Measurements from ENCODE around the gene TUB.

Gene TUB, protein sequence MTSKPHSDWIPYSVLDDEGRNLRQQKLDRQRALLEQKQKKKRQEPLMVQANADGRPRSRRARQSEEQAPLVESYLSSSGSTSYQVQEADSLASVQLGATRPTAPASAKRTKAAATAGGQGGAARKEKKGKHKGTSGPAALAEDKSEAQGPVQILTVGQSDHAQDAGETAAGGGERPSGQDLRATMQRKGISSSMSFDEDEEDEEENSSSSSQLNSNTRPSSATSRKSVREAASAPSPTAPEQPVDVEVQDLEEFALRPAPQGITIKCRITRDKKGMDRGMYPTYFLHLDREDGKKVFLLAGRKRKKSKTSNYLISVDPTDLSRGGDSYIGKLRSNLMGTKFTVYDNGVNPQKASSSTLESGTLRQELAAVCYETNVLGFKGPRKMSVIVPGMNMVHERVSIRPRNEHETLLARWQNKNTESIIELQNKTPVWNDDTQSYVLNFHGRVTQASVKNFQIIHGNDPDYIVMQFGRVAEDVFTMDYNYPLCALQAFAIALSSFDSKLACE

DNA sequence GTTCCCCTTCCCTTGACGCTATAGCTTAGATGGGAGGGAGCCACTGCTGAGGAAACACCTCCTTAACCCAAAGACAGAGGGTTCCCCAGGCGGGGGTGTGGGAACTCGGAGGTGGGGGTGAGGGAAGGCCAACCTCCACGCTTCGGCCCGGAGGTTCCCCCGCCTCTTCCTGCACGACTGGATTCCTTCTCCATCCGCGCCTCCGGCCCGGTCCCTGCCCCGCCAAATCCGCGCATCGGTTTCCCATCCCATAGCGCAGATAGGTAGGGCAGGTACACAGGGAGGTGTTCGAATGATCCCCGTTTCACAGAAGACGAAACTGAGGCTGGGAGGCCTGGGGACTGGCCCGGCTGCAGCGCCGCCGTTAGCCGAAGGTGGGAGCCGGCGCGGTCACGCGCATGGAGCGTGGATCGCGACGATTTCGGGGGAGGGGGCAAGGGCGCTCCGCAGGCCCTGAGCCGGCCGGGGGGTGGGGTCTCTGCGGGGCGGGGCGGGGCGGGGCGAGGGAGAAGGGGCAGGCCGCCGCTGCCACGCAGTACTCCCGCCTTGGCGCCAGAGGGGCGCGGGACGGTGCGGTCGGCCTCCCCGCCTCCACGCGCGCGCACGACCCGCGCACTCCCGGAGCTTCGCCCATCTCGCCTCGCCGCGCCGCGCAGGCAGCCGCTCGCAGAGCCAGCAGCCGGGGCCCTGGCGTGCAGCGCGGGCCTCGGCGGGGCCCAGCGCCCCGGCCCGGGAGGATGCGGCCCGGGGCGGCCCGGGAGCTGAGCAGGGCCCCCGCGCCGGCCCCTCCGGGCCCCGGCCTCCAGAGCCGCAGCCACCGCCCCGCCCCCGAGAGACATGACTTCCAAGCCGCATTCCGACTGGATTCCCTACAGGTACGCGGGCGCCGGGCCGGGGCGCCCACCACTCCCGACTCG lies at the start of gene TUB:
TSS of gene TUB (plus strand) at position 538 of the 917 bp plus-strand sequence. CDS start at position 838, 300 bp downstream.
- no peak for DNase-seq

GRCh38 chr11:8031248-8032115 lies 49.5 kb upstream of the TUB start:
- DNase-seq: no peak

- DNase-seq: no peak
Observed at GRCh38 chr11:8032122-8032521, 48.9 kb upstream of the TUB start.

GRCh38 chr11:8032576-8033304 lies 48.3 kb upstream of the TUB start:
- DNase-seq: no peak

DNA sequence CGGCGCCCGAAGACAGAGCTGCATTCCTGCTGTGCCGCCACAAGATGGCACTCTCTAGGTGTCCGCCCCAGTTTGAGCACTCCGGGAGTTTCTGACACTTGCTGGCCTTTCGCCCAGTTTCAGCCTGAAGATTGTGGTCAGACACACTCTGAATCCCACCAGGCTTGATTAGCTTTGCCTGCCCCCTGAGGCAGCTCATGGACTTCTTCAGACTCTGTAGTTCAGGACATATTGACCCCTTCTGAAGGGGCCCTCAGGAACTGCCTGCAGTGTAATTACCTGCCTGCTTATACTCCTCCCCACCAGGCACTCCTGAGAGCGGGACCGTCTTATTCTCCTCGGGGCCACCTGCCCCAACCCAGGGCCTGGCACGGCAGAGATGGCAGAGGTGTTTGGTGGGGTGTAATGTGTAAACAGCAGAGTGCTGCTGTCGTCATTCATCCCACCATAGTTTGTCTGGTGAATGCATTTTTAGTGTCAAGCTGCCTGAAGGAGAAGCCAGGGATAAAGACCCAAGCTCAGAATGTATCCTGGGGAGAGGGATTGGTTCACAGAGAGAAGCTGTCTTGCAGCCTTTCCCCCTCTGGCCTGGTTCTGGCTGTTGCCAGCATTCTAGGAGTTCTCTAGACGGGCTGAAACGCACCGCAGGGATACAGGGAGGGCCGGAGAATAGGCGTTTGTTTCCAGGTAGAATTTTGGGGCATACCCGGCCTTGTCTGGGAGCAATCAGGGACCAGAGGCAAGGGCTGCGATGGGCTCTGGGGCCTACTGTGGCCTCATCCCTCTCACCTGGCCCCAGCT lies 47.5 kb upstream of the TUB start:
- DNase-seq: peak; percentile 45

DNA sequence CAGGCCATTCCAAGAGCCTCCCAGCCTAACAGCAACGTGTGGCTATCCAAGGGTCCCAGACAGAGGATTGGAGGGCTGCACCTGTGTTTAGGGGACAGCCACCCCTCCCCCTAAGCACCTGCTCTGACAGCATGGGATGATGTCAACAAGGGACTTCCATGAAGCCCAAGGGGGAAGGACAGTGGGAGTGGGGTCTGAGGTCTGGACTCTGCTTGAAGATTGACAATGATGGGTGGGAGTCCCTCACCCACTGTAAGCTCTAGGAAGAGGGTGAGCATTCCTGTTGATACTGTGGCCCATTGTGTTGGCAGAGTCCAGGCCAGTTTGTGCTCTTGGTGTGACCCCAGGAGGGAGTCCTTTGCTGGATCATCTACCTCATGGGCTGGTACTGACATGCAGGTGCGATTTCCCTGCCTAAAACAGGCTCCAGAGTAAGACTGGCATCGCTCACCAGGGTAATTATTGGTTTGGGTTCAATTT lies 46.9 kb upstream of the TUB start:
- no peak for DNase-seq

DNA sequence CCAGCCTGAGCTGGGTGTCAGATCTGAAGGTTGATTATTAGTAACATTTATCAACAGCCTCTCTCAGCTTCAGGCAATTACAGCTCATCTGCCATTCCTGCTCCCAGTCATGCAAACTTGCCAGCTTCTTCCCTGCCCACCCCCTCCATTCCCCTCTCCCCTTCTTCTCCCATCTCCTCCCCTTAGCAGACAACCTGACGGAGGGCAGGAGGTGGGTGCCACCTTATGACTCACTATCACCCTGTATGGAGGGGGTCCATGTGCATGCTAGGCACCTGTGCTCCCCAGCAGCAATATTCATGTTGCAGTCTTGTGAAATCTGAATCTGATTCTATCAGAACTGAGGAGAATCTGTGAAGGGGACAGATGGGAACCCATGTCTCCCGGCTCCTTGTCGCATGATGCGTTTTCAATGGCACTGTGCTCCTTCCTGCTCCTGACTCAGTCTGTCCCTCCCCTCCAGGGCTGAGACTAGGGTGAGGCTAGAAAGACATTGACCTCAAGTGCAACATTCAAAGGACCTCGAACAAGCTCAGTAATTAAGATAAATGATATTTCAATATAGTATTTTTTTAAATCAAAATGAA lies 46.3 kb upstream of the TUB start:
- no peak for DNase-seq

- DNase-seq: no peak
Observed at GRCh38 chr11:8035200-8035855, 45.7 kb upstream of the TUB start.

DNA sequence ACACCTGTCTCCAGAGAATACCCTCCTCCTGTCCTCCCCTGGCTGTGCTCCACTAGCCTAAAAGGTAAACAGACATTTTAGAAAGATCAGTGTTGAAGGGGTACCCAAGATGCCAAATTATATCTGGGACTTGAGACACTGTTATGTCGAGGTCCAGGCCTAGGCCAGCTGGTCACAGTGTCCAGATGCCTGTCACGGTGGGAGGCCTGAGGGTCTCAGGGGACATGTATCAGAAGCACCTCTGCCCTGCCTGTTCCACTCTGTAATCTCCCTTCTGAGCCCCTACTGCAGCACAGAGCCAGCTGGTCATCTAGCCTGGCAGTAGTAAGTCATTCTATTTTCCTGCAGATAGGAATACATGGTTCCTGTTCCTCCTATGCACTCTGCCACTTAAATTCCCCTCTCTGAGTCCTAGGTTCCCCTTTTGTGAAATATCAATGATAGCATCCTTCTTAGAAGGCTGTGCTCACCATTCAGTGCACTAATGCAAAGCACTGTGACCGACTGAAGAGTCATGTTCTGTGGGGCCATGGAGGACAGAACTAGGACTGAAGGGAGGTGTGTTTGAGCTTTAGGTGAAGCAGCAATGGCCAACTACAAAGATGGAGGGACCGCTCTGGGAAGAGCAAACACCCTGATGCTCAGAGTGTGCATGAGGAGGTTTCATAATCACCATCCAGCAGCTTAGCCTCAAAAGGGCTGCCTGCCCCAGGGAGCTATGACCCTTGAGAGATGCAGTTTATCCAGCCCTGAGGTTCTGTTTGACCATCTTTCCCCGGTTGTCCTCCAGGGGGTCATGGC lies 44.8 kb upstream of the TUB start:
- DNase-seq: no peak

GRCh38 chr11:8036986-8037385 lies 44.0 kb upstream of the TUB start:
- DNase-seq: no peak

- peak; percentile 35 for DNase-seq
Observed at GRCh38 chr11:8038393-8038792, 42.6 kb upstream of the TUB start.

DNA sequence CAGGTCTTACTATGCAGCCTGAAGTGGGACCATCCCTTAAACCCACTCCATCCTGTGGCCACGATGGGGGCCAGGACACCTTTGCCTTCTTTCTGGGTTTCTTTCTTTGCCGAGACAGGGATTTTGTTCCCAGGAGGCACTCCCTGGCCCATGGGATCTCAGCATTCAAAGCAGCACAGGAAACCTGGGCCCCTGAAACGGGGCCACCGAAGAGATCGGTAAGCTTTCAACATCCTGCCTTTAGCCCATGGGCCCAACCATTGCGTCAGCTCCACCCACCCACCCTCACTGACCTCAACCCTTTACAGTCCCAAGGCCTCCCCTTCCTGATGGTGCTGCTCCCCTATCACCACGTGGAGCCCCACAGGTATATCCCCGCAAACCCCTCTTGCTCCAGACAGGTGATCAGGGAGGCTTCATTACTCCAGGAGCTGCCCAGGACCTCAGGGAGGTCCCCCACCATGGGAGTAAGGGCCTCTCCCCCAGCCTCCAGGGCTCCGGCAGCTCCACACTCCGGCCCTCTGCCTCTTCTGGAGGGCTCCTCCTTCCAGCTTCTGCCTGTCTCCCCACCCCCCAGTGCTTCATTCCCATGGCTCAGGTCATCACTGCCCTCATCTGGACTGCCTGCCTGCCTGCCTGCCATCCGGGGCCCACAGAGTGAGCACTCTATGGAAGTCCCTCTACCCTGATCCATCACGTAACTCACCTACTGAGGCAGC lies 42.0 kb upstream of the TUB start:
- no peak for DNase-seq

DNA sequence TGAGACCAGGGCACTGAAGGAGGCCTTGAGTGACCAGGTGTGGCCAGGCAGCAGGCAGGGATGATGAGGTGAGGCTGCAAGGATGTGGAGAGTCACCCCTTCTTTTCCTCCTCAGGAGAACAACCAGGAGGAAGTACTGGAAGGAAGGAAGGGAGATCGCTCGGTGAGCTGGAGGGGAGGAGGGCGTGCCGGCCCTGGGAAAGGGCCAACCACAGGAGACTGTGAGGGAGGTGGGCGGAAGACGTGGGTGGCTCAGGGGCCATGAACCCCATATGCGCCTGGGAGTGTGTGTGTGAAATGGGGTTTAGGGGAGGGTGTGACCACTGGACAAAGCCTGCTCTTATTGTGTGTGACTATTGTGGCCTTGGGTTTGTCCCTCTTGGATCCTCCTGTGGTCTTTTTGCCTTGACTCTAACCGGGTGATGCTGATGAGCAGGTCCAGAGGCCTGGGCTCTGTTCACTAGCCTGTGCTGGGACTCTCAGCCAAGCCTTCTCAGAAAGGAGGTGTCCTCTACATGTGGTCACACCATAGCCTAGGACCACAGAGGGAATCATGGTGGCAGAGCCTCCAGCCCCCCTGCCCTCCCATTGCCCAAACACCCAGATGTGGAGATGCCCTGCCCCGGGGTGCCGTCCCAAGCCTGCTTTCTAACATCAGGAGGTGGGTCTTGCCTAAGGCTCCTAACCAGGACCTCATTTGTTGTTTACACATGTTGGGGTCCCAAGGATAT lies 41.3 kb upstream of the TUB start:
- DNase-seq: no peak

DNA sequence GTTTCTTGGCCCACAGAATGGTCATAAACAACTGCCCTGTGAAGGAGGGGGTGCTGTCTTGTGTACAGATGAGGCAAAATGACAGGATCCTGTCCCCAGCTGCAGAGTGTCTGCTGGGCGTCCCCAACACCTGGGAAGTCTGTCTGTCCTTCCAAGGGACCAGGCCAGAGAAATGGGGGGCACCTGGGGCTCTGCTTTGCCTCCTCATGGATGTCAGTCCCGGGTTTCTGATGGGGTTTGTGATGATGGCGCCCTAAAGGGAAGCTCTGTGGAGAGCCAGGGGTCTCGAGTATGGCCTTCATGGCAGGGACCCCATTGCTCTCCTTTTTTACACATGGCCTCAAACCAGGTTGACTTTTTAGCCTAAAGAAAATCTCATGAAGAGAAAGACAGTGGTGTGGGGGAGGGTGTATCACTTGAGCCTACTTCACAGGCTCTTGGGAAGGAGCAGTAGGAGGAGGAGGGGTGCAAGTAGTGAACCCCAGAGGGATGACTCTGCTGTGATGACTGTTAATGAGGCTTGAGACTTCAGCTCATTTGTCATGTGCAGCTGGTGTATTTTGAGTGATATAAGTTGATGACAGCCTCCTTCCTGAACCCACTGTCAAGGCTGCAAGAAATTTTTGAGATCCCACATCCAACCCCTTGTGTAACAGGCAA lies 40.6 kb upstream of the TUB start:
- DNase-seq: no peak

- no peak for DNase-seq
Observed at GRCh38 chr11:8040921-8041285, 40.1 kb upstream of the TUB start.

- DNase-seq: no peak
Observed at GRCh38 chr11:8041576-8041975, 39.4 kb upstream of the TUB start.

DNA sequence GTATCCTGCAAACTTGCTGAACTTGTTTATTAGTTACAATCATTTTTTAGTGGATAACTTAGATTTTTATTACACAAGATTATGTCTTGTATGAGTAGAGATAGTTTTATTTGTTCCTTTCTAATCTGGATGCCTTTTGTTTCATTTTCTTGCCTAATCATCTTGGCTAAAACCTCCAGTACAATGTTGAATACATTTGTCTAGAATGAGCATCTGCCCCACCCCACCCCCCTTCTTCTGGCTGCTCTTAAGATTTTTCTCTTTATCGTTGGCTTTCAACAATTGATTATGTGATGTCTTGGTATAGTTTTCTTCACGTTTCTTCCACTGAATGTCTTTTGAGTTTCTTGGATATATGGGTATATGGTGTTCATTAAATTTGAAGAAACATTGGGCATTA lies 37.3 kb upstream of the TUB start:
- DNase-seq: no peak

Measured in NCI-H1092 (cell line).